ENCODE results near the gene UBASH3B. TPM values are rescaled to one million over a fixed set of nuclear protein-coding genes. Genes with fewer than 3 reads are reported as not detected.
"Not testable (repeated sequence)": the region's sequence is repeated elsewhere in the genome, so short reads cannot be mapped to it uniquely, and the experiment has no call there.

The UBASH3B gene
- total RNA-seq, 1 donor: 21.4 TPM

DNA sequence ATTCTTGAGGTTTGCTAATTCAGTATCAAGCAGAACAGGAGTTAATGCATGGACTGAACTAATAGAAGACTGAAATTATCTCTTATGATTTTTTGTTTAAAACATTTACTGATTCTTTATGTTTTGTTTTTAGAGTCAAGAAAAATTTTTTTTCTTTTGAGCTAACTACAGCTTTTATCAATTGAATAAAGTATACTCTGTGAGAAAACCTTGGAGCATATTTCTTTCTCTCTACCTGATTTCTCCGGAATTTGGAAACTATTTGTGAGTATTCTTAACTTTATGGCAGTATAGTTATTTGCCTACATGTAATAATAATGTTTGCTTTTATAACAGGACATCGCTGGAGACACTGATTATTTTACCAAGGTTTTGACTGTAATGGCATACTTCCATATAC, 164.6 kb downstream of the UBASH3B start:
- no peak overlapping the region for H3K4me3 ChIP-seq (ENCODE audit: insufficient read depth, low read length)
- no peak for DNase-seq (ENCODE audit: insufficient read length, low spot score, missing footprints)
- H3K4me1 ChIP-seq (ENCODE audit: insufficient read depth, low read length): peaks cover 4% of the 10 kb centered on the region
- H3K9me3 ChIP-seq (ENCODE audit: low read depth, low read length): peaks cover 3% of the 10 kb centered on the region
- H3K27ac ChIP-seq (ENCODE audit: low read depth, low read length): no peak overlapping the region
- TF ChIP-seq, protein P1, sequence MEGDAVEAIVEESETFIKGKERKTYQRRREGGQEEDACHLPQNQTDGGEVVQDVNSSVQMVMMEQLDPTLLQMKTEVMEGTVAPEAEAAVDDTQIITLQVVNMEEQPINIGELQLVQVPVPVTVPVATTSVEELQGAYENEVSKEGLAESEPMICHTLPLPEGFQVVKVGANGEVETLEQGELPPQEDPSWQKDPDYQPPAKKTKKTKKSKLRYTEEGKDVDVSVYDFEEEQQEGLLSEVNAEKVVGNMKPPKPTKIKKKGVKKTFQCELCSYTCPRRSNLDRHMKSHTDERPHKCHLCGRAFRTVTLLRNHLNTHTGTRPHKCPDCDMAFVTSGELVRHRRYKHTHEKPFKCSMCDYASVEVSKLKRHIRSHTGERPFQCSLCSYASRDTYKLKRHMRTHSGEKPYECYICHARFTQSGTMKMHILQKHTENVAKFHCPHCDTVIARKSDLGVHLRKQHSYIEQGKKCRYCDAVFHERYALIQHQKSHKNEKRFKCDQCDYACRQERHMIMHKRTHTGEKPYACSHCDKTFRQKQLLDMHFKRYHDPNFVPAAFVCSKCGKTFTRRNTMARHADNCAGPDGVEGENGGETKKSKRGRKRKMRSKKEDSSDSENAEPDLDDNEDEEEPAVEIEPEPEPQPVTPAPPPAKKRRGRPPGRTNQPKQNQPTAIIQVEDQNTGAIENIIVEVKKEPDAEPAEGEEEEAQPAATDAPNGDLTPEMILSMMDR (IDR thresholded peaks at IDR 0.05; ENCODE audit: extremely low read depth, low read depth, low read length): no peak
- H3K79me2 ChIP-seq (ENCODE audit: insufficient read depth, low read length): no peaks in the 10 kb centered on the region
- H2AFZ ChIP-seq (ENCODE audit: low read length): no peak overlapping the region
- no peaks in the 10 kb centered on the region for H4K20me1 ChIP-seq (ENCODE audit: insufficient read depth, low read length)
- H3K4me2 ChIP-seq (ENCODE audit: insufficient read depth, low read length): no peak overlapping the region
- no peaks in the 10 kb centered on the region for H3K36me3 ChIP-seq (ENCODE audit: insufficient read depth, low read length)
- H3K27me3 ChIP-seq (ENCODE audit: insufficient read depth, low read length): no peaks in the 10 kb centered on the region

DNA sequence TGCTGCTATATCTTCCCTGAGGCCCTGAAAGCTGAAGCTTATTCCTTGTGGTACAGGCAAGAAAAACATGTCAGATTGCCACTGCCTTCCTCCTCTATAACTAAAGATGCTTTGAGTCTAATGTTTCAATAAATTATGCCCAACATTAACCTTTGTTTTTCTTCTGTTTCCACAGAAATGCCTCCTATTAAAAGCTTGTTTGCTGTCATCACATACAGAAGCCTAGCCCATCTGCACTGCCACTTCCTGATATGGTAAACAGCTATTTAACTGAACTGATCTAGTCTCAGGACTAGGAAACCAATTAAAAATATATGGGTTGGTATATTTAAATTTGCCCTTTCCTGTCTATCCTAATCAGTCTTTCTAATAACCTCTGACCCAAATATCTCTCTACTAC, 165.6 kb downstream of the UBASH3B start:
- Histone ChIP-seq H2AFZ (ENCODE audit: low read length) (no peak overlapping the region), H3K36me3 (ENCODE audit: insufficient read depth, low read length) (no peaks in the 10 kb centered on the region), H3K4me3 (ENCODE audit: insufficient read depth, low read length) (no peak overlapping the region), H3K4me2 (ENCODE audit: insufficient read depth, low read length) (no peak overlapping the region), H4K20me1 (ENCODE audit: insufficient read depth, low read length) (no peaks in the 10 kb centered on the region), H3K27ac (ENCODE audit: low read depth, low read length) (no peak overlapping the region), H3K27me3 (ENCODE audit: insufficient read depth, low read length) (no peaks in the 10 kb centered on the region), H3K4me1 (ENCODE audit: insufficient read depth, low read length) (peaks cover 4% of the 10 kb centered on the region), H3K9me3 (ENCODE audit: low read depth, low read length) (peaks cover 3% of the 10 kb centered on the region), H3K79me2 (ENCODE audit: insufficient read depth, low read length) (no peaks in the 10 kb centered on the region)
- TF ChIP-seq, protein P1 (IDR thresholded peaks at IDR 0.05; ENCODE audit: extremely low read depth, low read depth, low read length): no peak
- no peak for DNase-seq (ENCODE audit: insufficient read length, low spot score, missing footprints)

DNA sequence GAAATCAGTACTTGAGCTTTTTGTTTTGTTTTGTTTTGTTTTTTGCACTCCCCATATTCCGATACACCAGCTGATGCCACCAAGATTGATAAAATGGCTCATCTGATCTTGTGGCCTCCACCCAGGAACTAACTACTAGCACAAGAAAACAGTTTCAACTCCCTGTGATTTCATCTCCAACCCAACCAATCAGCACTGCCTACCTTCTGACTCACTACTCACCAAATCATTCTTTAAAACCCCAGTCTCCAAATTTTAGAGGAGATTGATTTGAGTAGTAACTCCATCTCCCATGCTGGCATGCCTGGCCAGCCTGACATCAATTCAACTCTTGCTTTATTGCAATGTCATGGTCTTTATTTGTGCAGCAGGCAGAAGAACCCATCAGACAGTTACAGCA, 166.7 kb downstream of the UBASH3B start:
- H3K9me3 ChIP-seq (ENCODE audit: low read depth, low read length): peaks cover 3% of the 10 kb centered on the region
- H3K4me1 ChIP-seq (ENCODE audit: insufficient read depth, low read length): no peaks in the 10 kb centered on the region
- H3K4me3 ChIP-seq (ENCODE audit: insufficient read depth, low read length): no peak overlapping the region
- H2AFZ ChIP-seq (ENCODE audit: low read length): no peak overlapping the region
- no peaks in the 10 kb centered on the region for H3K36me3 ChIP-seq (ENCODE audit: insufficient read depth, low read length)
- no peak overlapping the region for H3K27ac ChIP-seq (ENCODE audit: low read depth, low read length)
- no peaks in the 10 kb centered on the region for H3K79me2 ChIP-seq (ENCODE audit: insufficient read depth, low read length)
- H4K20me1 ChIP-seq (ENCODE audit: insufficient read depth, low read length): no peaks in the 10 kb centered on the region
- no peak overlapping the region for H3K4me2 ChIP-seq (ENCODE audit: insufficient read depth, low read length)
- TF ChIP-seq, protein P1 (IDR thresholded peaks at IDR 0.05; ENCODE audit: extremely low read depth, low read depth, low read length): no peak
- DNase-seq (ENCODE audit: insufficient read length, low spot score, missing footprints): no peak
- no peaks in the 10 kb centered on the region for H3K27me3 ChIP-seq (ENCODE audit: insufficient read depth, low read length)

DNA sequence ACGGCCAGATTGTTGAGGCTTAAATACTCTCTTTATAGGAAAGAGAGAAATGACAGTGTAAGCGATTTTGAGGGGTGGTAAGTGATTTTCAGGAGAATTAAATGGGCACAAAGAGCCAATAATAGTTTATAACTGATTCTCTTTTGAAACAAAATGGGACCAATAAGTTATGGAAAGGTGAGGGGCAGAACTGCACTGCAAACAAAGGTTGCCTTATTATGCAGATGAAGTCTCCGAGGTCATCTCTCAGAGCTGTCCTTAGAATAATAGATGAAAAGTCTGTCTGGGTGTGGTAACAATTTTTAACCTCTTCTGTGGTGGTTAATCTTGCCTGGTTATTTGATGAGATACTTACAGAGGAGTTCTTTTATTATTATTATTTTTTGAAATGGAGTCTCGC, 168.0 kb downstream of the UBASH3B start:
- Histone ChIP-seq H3K36me3 (ENCODE audit: insufficient read depth, low read length) (no peaks in the 10 kb centered on the region), H3K79me2 (ENCODE audit: insufficient read depth, low read length) (no peaks in the 10 kb centered on the region), H3K9me3 (ENCODE audit: low read depth, low read length) (peaks cover 3% of the 10 kb centered on the region), H2AFZ (ENCODE audit: low read length) (no peak overlapping the region), H4K20me1 (ENCODE audit: insufficient read depth, low read length) (no peaks in the 10 kb centered on the region), H3K27ac (ENCODE audit: low read depth, low read length) (no peak overlapping the region), H3K27me3 (ENCODE audit: insufficient read depth, low read length) (no peaks in the 10 kb centered on the region), H3K4me3 (ENCODE audit: insufficient read depth, low read length) (no peak overlapping the region), H3K4me1 (ENCODE audit: insufficient read depth, low read length) (no peaks in the 10 kb centered on the region), H3K4me2 (ENCODE audit: insufficient read depth, low read length) (no peak overlapping the region)
- no peak for DNase-seq (ENCODE audit: insufficient read length, low spot score, missing footprints)
- TF ChIP-seq, protein P1 (IDR thresholded peaks at IDR 0.05; ENCODE audit: extremely low read depth, low read depth, low read length): no peak

DNA sequence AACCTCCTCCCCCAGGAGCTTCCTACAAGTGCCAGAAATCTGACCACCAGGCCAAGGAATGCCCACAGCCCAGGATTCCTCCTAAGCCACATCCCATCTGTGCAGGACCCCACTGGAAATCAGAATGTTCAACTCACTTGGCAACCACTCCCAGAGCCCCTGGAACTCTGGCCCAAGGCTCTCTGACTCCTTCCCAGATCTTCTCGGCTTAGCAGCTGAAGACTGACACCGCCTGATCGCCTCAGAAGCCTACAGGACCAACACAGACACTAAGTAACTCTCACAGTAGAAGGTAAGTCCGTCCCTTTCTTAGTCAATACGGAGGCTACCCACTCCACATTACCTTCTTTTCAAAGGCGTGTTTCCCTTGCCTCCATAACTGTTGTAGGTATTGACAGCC, 173.8 kb downstream of the UBASH3B start:
- not testable (repeated sequence) for H3K9me3 ChIP-seq (ENCODE audit: low read depth, low read length); H3K27me3 ChIP-seq (ENCODE audit: insufficient read depth, low read length); H3K36me3 ChIP-seq (ENCODE audit: insufficient read depth, low read length); H2AFZ ChIP-seq (ENCODE audit: low read length); DNase-seq (ENCODE audit: insufficient read length, low spot score, missing footprints); H3K4me3 ChIP-seq (ENCODE audit: insufficient read depth, low read length); H3K79me2 ChIP-seq (ENCODE audit: insufficient read depth, low read length); H3K27ac ChIP-seq (ENCODE audit: low read depth, low read length); H3K4me1 ChIP-seq (ENCODE audit: insufficient read depth, low read length); H3K4me2 ChIP-seq (ENCODE audit: insufficient read depth, low read length); H4K20me1 ChIP-seq (ENCODE audit: insufficient read depth, low read length)

DNA sequence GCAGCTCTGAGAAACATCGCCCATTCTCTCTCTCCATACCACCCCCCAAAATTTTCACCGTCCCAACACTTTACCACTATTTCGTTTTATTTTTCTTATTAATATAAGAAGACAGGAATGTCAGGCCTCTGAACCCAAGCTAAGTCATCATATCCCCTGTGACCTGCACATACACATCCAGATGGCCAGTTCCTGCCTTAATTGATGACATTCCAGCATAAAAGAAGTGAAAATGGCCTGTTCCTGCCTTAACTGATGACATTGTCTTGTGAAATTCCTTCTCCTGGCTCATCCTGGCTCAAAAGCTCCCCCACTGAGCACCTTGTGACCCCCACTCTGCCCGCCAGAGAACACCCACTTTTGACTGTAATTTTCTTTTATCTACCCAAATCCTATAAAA, 176.8 kb downstream of the UBASH3B start:
- H3K4me1 ChIP-seq (ENCODE audit: insufficient read depth, low read length); H3K79me2 ChIP-seq (ENCODE audit: insufficient read depth, low read length); H3K4me3 ChIP-seq (ENCODE audit: insufficient read depth, low read length); H4K20me1 ChIP-seq (ENCODE audit: insufficient read depth, low read length); H3K9me3 ChIP-seq (ENCODE audit: low read depth, low read length); DNase-seq (ENCODE audit: insufficient read length, low spot score, missing footprints); H3K27ac ChIP-seq (ENCODE audit: low read depth, low read length); H3K36me3 ChIP-seq (ENCODE audit: insufficient read depth, low read length); H3K27me3 ChIP-seq (ENCODE audit: insufficient read depth, low read length); H3K4me2 ChIP-seq (ENCODE audit: insufficient read depth, low read length); H2AFZ ChIP-seq (ENCODE audit: low read length): not testable (repeated sequence)

All from osteoblast (primary cell).